ENCODE results near the gene SSTR1. TPM values are rescaled to one million over a fixed set of nuclear protein-coding genes. Genes with fewer than 3 reads are reported as not detected.

Gene SSTR1
- total RNA-seq, 2 experiments from 2014 or later, result not detected

- ATAC-seq, result no peak
Measured at GRCh38 chr14:38217553-38217952, 9.8 kb downstream of the SSTR1 start.

DNA sequence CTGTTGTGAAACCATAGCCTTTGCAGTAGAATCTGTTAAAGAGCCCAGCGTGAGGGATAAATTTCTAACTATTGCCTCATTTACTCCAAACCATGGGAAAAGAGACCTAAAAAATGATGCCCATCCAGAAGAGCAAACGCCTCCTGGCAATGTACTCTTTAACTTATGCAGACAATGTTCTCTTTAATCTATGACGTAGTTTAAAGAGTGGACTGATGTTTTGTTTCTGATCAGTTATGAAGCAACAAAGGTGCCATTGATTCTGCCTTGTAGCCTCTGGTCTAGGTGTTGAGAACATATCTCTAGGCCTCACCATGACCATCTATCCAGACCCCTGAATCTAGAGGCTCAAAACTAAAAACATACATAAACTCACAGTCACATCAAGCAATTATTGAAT, 13.4 kb downstream of the SSTR1 start:
- DNase-seq, result no peak
- no peaks in the 10 kb centered on the region for H3K4me1 Mint-ChIP-seq (ENCODE audit: low read depth)
- H3K27me3 Mint-ChIP-seq (ENCODE audit: low read depth), result peaks cover 11% of the 10 kb centered on the region
- H3K36me3 Mint-ChIP-seq (ENCODE audit: low read depth), result no peaks in the 10 kb centered on the region
- CTCF ChIA-PET, result no interaction called here
- no peak overlapping the region for H3K4me3 Mint-ChIP-seq
- ATAC-seq, result no peak
- no peak overlapping the region for H3K27ac Mint-ChIP-seq
- H3K9me3 Mint-ChIP-seq (ENCODE audit: insufficient read depth), result no peaks in the 10 kb centered on the region
- POLR2A ChIA-PET, result no interaction called here

More at GRCh38 chr14:38217553-38217952, 9.8 kb downstream of the SSTR1 start:
- Mint-ChIP-seq H3K27ac (no peak overlapping the region), H3K4me3 (no peak overlapping the region), H3K36me3 (ENCODE audit: low read depth) (no peaks in the 10 kb centered on the region), H3K27me3 (ENCODE audit: low read depth) (peaks cover 27% of the 10 kb centered on the region), H3K9me3 (ENCODE audit: insufficient read depth) (no peaks in the 10 kb centered on the region), H3K4me1 (ENCODE audit: low read depth) (no peaks in the 10 kb centered on the region)
- no peak for DNase-seq
- CTCF ChIA-PET, result no interaction called here
- POLR2A ChIA-PET, result no interaction called here

- no peaks in the 10 kb centered on the region for H3K9me3 Mint-ChIP-seq (ENCODE audit: insufficient read depth)
- H3K4me1 Mint-ChIP-seq (ENCODE audit: low read depth), result no peaks in the 10 kb centered on the region
- DNase-seq (no peak), ATAC-seq (no peak)
- no peak overlapping the region for H3K27ac Mint-ChIP-seq
- ChIA-PET POLR2A (no interaction called here), CTCF (interaction anchor here (1.0 kb wide), 1 partner anchor 24 kb away, joined by 3 read pairs; no protein-coding TSS in a partner anchor)
- peaks cover 3% of the 10 kb centered on the region for H3K27me3 Mint-ChIP-seq (ENCODE audit: low read depth)
- no peak overlapping the region for H3K4me3 Mint-ChIP-seq
- no peaks in the 10 kb centered on the region for H3K36me3 Mint-ChIP-seq (ENCODE audit: low read depth)
Measured at GRCh38 chr14:38224338-38224737, 16.6 kb downstream of the SSTR1 start.

DNA sequence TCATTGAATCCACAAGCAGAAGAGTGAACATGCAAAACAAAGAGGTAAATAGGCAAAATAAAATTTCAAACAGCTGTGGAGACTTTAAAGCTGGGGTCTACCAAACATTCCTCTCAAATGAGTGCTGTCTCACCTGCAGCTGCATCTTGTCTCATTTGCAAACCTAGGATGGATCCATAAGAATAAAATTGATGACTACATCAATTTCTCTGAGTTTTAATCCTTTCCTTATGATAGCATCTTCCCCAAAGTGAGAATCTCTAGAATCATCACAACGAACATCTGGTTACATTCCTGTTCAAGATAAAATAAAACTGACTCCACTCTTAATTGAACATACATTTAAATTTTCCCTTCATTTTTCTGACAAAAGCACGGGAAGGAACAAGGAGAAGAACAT, 18.2 kb downstream of the SSTR1 start:
- no peak for DNase-seq

DNA sequence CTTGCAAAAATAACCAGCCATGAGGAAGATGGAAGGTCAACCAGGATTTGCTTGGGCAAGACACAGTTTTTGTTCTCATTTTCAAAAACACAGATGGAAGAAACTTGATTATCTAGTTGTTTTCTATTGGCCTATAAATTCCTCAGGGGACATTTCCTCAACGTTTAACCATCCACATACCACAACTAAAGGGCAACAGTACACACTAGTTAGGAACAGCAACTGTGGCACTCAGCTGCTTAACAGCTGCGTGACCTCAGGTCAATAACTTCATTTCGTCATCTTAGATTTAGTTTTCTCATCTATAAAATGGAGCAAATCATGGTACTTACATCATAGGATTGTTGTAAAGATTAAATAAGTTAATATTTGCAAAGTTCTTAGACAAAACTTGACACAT, 18.7 kb downstream of the SSTR1 start:
- Mint-ChIP-seq H3K4me3 (no peak overlapping the region), H3K4me1 (ENCODE audit: low read depth) (no peaks in the 10 kb centered on the region), H3K9me3 (ENCODE audit: insufficient read depth) (no peaks in the 10 kb centered on the region), H3K36me3 (ENCODE audit: low read depth) (no peaks in the 10 kb centered on the region), H3K27me3 (ENCODE audit: low read depth) (peaks cover 3% of the 10 kb centered on the region), H3K27ac (no peak overlapping the region)
- ChIA-PET CTCF (no interaction called here), POLR2A (no interaction called here)
- ATAC-seq (no peak), DNase-seq (no peak)

More for the DNA sequence above, 18.2 kb downstream of the SSTR1 start:
- Mint-ChIP-seq H3K27me3 (ENCODE audit: low read depth) (peaks cover 3% of the 10 kb centered on the region), H3K27ac (no peak overlapping the region), H3K9me3 (ENCODE audit: insufficient read depth) (no peaks in the 10 kb centered on the region), H3K36me3 (ENCODE audit: low read depth) (no peaks in the 10 kb centered on the region), H3K4me3 (no peak overlapping the region), H3K4me1 (ENCODE audit: low read depth) (no peaks in the 10 kb centered on the region)
- ChIA-PET CTCF (no interaction called here), POLR2A (no interaction called here)
- no peak for ATAC-seq

- H3K9me3 Mint-ChIP-seq (ENCODE audit: insufficient read depth), result no peaks in the 10 kb centered on the region
- H3K36me3 Mint-ChIP-seq (ENCODE audit: low read depth), result no peaks in the 10 kb centered on the region
- ChIA-PET CTCF (no interaction called here), POLR2A (no interaction called here)
- H3K27ac Mint-ChIP-seq, result no peak overlapping the region
- no peak overlapping the region for H3K4me3 Mint-ChIP-seq
- DNase-seq, result no peak
- H3K4me1 Mint-ChIP-seq (ENCODE audit: low read depth), result no peaks in the 10 kb centered on the region
- peaks cover 5% of the 10 kb centered on the region for H3K27me3 Mint-ChIP-seq (ENCODE audit: low read depth)
- no peak for ATAC-seq
Measured at GRCh38 chr14:38233218-38233617, 25.5 kb downstream of the SSTR1 start.

DNA sequence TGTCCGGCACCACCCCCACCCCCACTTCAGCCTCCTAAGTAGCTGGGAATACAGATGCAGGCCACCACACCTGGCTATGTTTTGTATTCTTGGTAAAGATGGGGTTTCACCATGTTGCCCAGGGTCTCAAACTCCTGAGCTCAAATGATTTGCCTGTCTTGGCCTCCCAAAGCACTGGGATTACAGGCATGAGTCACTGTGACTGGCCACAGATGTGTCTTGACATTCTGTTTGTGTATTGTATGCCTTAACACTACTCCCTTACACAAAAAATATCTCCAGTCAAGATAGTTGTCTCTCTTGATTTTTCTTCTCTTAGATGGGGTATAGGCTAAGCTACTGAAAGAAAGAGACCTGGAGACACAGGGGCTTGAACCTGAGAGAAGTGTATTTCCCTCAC, 30.6 kb downstream of the SSTR1 start:
- Mint-ChIP-seq H3K36me3 (ENCODE audit: low read depth) (no peaks in the 10 kb centered on the region), H3K4me1 (ENCODE audit: low read depth) (no peaks in the 10 kb centered on the region), H3K9me3 (ENCODE audit: insufficient read depth) (no peaks in the 10 kb centered on the region), H3K4me3 (no peak overlapping the region), H3K27ac (no peak overlapping the region), H3K27me3 (ENCODE audit: low read depth) (no peaks in the 10 kb centered on the region)
- ChIA-PET CTCF (no interaction called here), POLR2A (no interaction called here)
- no peak for ATAC-seq
- DNase-seq, result no peak

GRCh38 chr14:38238878-38239277, 31.2 kb downstream of the SSTR1 start:
- CTCF ChIA-PET, result no interaction called here
- DNase-seq (no peak), ATAC-seq (no peak)
- H3K36me3 Mint-ChIP-seq (ENCODE audit: low read depth), result no peaks in the 10 kb centered on the region
- H3K9me3 Mint-ChIP-seq (ENCODE audit: insufficient read depth), result no peaks in the 10 kb centered on the region
- POLR2A ChIA-PET, result no interaction called here
- H3K4me1 Mint-ChIP-seq (ENCODE audit: low read depth), result no peaks in the 10 kb centered on the region
- H3K4me3 Mint-ChIP-seq, result no peak overlapping the region
- H3K27ac Mint-ChIP-seq, result no peak overlapping the region
- no peaks in the 10 kb centered on the region for H3K27me3 Mint-ChIP-seq (ENCODE audit: low read depth)

- Mint-ChIP-seq H3K9me3 (ENCODE audit: insufficient read depth) (no peaks in the 10 kb centered on the region), H3K36me3 (ENCODE audit: low read depth) (no peaks in the 10 kb centered on the region), H3K27me3 (ENCODE audit: low read depth) (peaks cover 3% of the 10 kb centered on the region), H3K4me1 (ENCODE audit: low read depth) (no peaks in the 10 kb centered on the region), H3K27ac (no peak overlapping the region), H3K4me3 (no peak overlapping the region)
- DNase-seq (no peak), ATAC-seq (no peak)
- ChIA-PET POLR2A (no interaction called here), CTCF (no interaction called here)
Measured at GRCh38 chr14:38243696-38244240, 36.1 kb downstream of the SSTR1 start.

DNA sequence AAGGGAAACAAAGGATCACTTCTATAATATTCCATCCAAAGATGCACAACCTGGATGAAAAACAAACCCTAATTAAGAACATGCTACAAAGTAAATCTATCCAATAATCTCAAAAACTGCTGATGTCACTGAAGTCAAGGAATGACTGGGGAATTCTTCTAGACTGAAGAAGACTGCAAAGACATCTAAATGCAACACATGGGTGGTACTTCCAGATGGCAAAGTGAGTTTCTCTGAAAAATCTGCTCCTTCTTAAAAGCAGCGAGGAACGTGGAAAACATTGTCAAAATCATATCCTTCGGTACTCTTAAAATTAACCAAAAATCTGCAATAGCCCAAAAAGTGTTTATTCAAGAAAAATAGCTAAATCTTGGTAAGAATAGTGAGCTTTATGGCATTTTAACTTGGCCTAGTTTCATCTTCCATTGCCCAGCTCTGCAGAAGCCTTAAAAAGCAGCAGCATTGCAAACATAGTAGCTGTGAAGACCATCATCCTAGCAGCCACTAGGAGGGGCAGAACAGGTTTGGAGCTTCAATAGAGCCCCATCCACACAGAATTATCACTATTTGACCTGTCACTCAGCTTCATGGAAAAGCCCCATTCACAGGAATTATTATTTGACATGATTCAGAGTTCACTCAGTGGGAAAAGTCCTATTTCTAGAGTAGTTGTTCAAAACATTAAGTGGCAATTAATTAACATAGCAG, 40.8 kb downstream of the SSTR1 start:
- ATAC-seq, result no peak

GRCh38 chr14:38250331-38250730, 42.6 kb downstream of the SSTR1 start:
- ATAC-seq (no peak), DNase-seq (no peak)
- Mint-ChIP-seq H3K27ac (no peak overlapping the region), H3K36me3 (ENCODE audit: low read depth) (no peaks in the 10 kb centered on the region), H3K9me3 (ENCODE audit: insufficient read depth) (no peaks in the 10 kb centered on the region), H3K27me3 (ENCODE audit: low read depth) (peaks cover 24% of the 10 kb centered on the region), H3K4me1 (ENCODE audit: low read depth) (peaks cover under 1% of the 10 kb centered on the region), H3K4me3 (no peak overlapping the region)
- POLR2A ChIA-PET, result no interaction called here
- CTCF ChIA-PET, result no interaction called here

More for the DNA sequence above, 40.8 kb downstream of the SSTR1 start:
- no peaks in the 10 kb centered on the region for H3K4me1 Mint-ChIP-seq (ENCODE audit: low read depth)
- CTCF ChIA-PET, result interaction anchor here (0.7 to 1.2 kb wide), 2 partner anchors 14 to 262 kb away, joined by 3 read pairs; no protein-coding TSS in a partner anchor
- no peaks in the 10 kb centered on the region for H3K36me3 Mint-ChIP-seq (ENCODE audit: low read depth)
- DNase-seq, result no peak
- POLR2A ChIA-PET, result no interaction called here
- H3K27ac Mint-ChIP-seq, result no peak overlapping the region
- no peak overlapping the region for H3K4me3 Mint-ChIP-seq
- H3K9me3 Mint-ChIP-seq (ENCODE audit: insufficient read depth), result no peaks in the 10 kb centered on the region
- peaks cover 10% of the 10 kb centered on the region for H3K27me3 Mint-ChIP-seq (ENCODE audit: low read depth)

DNA sequence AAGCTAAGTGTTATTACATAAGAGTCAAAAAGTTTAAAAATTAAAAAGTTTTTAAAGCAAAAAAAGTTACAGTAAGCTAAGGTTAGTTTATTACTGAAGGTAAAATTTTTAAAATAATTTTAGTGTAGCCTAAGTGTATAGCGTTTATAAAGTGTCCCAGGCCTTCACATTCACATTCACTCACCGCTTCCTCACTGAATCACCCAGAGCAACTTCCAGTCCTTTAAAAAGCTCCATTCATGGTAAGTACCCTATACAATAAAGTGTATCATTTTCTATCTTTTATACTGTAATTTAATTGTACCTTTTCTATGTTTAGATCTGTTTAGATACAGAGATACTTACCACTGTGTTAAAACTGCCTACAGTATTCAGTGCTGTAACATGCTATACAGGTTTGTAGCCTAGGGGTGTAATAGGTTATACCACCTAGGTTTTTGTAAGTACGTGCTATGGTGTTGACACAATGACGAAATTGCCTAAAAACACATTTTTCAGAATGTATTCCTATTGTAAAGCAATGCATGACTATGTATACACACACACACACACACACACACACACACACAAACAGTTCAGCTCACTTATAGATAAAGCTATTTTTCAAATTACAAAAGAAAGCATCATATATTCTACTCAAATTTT, 44.5 kb downstream of the SSTR1 start:
- no peaks in the 10 kb centered on the region for H3K9me3 Mint-ChIP-seq (ENCODE audit: insufficient read depth)
- CTCF ChIA-PET, result interaction anchor here (0.9 kb wide), 1 partner anchor 22 kb away, joined by 3 read pairs; no protein-coding TSS in a partner anchor
- ATAC-seq, result no peak
- H3K4me3 Mint-ChIP-seq, result no peak overlapping the region
- H3K27me3 Mint-ChIP-seq (ENCODE audit: low read depth), result peaks cover 34% of the 10 kb centered on the region
- H3K27ac Mint-ChIP-seq, result no peak overlapping the region
- no peak for DNase-seq
- POLR2A ChIA-PET, result no interaction called here
- peaks cover 10% of the 10 kb centered on the region for H3K4me1 Mint-ChIP-seq (ENCODE audit: low read depth)
- H3K36me3 Mint-ChIP-seq (ENCODE audit: low read depth), result no peaks in the 10 kb centered on the region
